SH-SY5Y (cell line): ENCODE data around the gene SOCS2.

Experiments used
- GATA2 ChIP-seq: IDR thresholded peaks from 2 replicates; pipeline ENCODE4 v1.6.1; 2011; ENCODE audit warnings: mild to moderate bottlenecking, low read depth, low read length
- GATA3 ChIP-seq: IDR thresholded peaks from 2 replicates; pipeline ENCODE4 v1.6.1; 2011; ENCODE audit warnings: low read depth, mild to moderate bottlenecking, low read length, moderate library complexity

The SOCS2 gene

GRCh38 chr12:93552427-93552826 is 20.0 kb upstream of the SOCS2 start:
- no peak for TF ChIP-seq GATA2
- no peak for TF ChIP-seq GATA3

DNA sequence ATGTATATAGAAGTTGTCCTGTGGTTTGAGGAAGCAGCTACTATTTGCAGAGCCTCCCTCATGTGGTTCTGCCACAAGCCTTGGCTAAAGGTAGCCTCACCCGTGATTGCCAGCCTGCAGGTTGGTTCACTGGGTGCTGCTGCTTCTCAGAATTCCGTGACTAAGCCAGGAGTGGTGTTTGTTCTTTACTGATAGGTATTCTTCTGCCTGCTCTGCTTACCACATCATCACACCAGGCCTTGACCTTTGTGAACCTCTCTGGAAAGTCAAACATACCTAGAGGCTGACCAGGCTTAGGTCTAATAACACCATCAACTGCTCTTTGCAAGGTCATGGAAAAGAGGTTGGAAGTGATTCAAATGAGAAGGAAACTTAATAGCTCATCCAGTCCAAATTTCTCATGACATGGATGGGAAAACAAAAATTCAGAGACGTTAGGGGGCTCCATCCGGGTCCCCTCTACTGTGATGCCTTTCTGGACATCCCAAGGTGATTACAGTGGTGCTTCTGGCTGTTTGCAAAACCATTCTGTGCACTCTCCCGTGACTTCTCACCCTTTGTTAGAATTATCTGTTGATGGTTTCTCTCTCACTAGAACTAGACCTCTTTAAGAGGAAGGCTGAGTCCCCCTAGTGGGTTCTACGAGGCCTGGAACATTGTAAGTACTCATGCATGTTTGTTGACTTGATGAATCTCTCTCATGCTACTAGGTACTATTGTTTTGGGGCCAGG is 8.5 kb upstream of the SOCS2 start:
- TF ChIP-seq GATA2 (no peak), GATA3 (no peak)

- no peak for TF ChIP-seq GATA3
- no peak for TF ChIP-seq GATA2
Measured at GRCh38 chr12:93565760-93566159, 6.7 kb upstream of the SOCS2 start.

GRCh38 chr12:93567174-93567573 is 5.3 kb upstream of the SOCS2 start:
- TF ChIP-seq GATA3 (no peak), GATA2 (no peak)

- TF ChIP-seq GATA2 (no peak), GATA3 (no peak)
Measured at GRCh38 chr12:93568091-93568490, 4.4 kb upstream of the SOCS2 start.

- TF ChIP-seq GATA3, result no peak
Measured at GRCh38 chr12:93569301-93569655, 3.2 kb upstream of the SOCS2 start.

- no peak for TF ChIP-seq GATA3
- no peak for TF ChIP-seq GATA2
Measured at GRCh38 chr12:93569656-93570551, 2.6 kb upstream of the SOCS2 start.

DNA sequence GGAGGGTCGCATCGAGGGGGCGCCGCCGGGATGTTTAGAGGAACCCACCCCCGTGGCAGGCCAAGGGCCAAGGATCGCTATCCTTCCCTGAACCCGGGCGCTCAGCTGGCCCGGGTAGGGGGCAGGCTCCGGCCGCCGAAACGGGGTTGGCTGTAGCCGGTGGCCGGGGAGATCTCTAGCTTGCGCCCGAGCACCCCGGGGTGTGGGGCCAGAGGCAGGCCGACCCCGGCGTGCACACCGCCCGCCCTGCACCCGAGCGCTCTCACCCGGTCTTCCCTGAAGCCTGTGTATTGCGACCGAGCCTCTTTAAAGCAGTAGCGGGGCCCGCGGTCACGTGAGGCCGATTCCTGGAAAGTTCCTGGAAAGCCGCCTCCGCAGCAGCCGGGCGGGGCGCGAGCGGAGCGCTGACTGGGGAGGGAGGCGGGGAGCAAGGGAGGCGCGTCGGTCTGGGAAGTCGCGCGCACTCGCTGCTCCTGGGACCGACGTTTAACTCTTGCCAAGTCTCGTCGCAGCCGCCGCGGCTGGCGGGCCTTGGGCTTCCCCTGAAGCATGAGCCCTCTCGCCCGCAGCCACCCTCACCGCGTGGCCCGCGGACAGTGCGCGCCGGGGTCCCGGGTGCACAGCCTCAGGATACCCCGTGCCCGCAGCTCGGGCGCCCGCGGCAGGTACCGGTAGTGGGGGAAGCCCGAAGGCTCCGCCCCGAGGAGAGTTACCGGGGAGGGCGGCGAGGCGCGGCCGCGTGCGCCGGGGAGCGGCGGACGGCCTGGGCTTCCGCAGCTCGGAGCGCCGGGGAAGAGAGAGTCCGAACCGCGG is 1.7 kb upstream of the SOCS2 start:
- TF ChIP-seq GATA2 (no peak), GATA3 (no peak)

DNA sequence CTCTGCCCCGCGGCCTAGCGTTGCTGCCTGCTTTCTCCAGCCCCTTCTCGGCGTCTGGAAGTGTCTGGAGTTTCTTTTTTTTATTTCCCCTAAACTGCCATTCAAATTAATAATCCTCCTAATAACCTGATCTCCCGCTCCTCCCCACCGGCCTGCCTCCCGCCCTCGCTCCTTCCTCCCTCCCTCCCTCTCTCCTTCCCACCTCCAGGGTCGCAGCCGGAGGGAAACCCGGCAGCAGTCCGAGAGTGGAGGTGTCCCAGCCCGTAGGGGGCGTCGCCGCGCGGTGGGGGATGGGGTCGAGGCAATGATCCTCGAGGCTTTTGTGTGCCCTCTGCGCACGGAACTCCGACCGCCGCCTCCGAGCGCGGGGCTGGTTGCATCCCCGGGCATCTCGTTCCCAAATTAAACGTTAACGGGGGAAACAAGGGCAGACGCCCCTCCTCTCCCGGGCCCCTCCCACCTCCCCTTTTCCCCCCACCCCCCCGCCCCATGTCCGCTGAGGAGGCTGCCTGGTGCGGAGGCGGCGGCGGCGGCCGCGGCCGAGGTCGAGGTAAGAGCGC is 1.0 kb upstream of the SOCS2 start:
- no peak for TF ChIP-seq GATA2
- TF ChIP-seq GATA3, result no peak

- TF ChIP-seq GATA2 (no peak), GATA3 (no peak)
Measured at GRCh38 chr12:93572712-93573551, 457 bp downstream of the SOCS2 start.

GRCh38 chr12:93573552-93574223 is 1.2 kb downstream of the SOCS2 start:
- TF ChIP-seq GATA2 (no peak), GATA3 (no peak)

GRCh38 chr12:93577222-93577621 is 4.7 kb downstream of the SOCS2 start:
- TF ChIP-seq GATA3 (no peak), GATA2 (no peak)

GRCh38 chr12:93578221-93578620 is 5.7 kb downstream of the SOCS2 start:
- TF ChIP-seq GATA3, result no peak
- no peak for TF ChIP-seq GATA2
